HCT116 (cell line): ENCODE measurements around the gene COL23A1.

Experiments used
- CTCF ChIP-seq, 3 experiments: fragments of 200-600 bp in 1 of 3; sonication (generic) in 1 of 3; IDR thresholded peaks in 2 of 3; conservative IDR thresholded peaks in 1 of 3; 2 replicates each; pipeline ENCODE4 v1.5.1; 2012 to 2017; ENCODE audit warnings: low read depth in 2 of 3, low read length in 2 of 3, antibody characterized with exemption in 1 of 3, borderline replicate concordance in 1 of 3, control low read depth in 1 of 3, mild to moderate bottlenecking in 1 of 3, mixed read lengths in 1 of 3, mixed run types in 1 of 3, moderate library complexity in 1 of 3; ENCODE audit not compliant: insufficient read depth in 1 of 3
- POLR2A ChIP-seq: IDR thresholded peaks from 2 replicates; pipeline ENCODE4 v1.7.0; 2011; ENCODE audit warnings: borderline replicate concordance; ENCODE audit not compliant: insufficient read depth, insufficient read length; ENCODE audit errors: extremely low read depth
- POLR2AphosphoS5 ChIP-seq: IDR thresholded peaks from 2 replicates; pipeline ENCODE4 v1.6.1; 2011; ENCODE audit warnings: mild to moderate bottlenecking, low read depth, low read length, moderate library complexity
- SP1 ChIP-seq: IDR thresholded peaks from 2 replicates; pipeline ENCODE4 v1.6.1; 2012; ENCODE audit warnings: low read depth

GRCh38 chr5:178318382-178318781 is 271.8 kb downstream of the COL23A1 start:
- no peak for TF ChIP-seq POLR2A
- TF ChIP-seq CTCF (IDR thresholded peaks at IDR 0.05 in 2 of 3, conservative IDR thresholded peaks at IDR 0.05 in 1 of 3; ENCODE audit: borderline replicate concordance in 1 of 3, insufficient read depth in 1 of 3, low read depth in 2 of 3, low read length in 2 of 3), result no peak
- TF ChIP-seq SP1, result no peak
- TF ChIP-seq POLR2AphosphoS5, result no peak
